PC-3 (cell line): ENCODE measurements around the gene SIDT2. TPM values are rescaled to one million over a fixed set of nuclear protein-coding genes. Genes with fewer than 3 reads are reported as not detected.

Experiments
- ATAC-seq: fragments of 200-7000 bp; cut with Tn5 transposase; 2 replicates; pipeline ENCODE4 v1.9.1; 2020; ENCODE audit warnings: mild to moderate bottlenecking, moderate library complexity
- BruUV-seq: library from RNA; stranded (reverse); fragments of 400-500 nt; replicated peaks from 2 replicates; lab custom pipeline; 2021; lab: Mats Ljungman, UMichigan
- CTCF ChIA-PET: fragments of 300-600 bp; sonication (Branson Sonifier 250); formaldehyde crosslinking; loops from one replicate; lab custom pipeline; 2022; ENCODE audit warnings: antibody characterized with exemption; lab: Charles Lee
- POLR2A ChIA-PET: fragments of 300-600 bp; sonication (Branson Sonifier 250); formaldehyde crosslinking; loops from one replicate; lab custom pipeline; 2022; ENCODE audit warnings: antibody characterized with exemption; ENCODE audit not compliant: unreplicated experiment; lab: Charles Lee
- DNase-seq: peaks from one replicate; pipeline ENCODE4 v3.0.0-alpha.2; 2015
- H2AFZ ChIP-seq: fragments of 300-600 bp; sonication (generic); 2 replicates; pipeline ENCODE4 v1.6.0; 2016; ENCODE audit warnings: antibody characterized with exemption, low read length
- H3F3A ChIP-seq: fragments of 300-600 bp; sonication (generic); one replicate; pipeline ENCODE4 v1.6.0; 2017; ENCODE audit warnings: antibody characterized with exemption, low read length, control low read depth, mild to moderate bottlenecking; ENCODE audit not compliant: unreplicated experiment
- H3K27ac ChIP-seq: fragments of 300-600 bp; sonication (generic); 2 replicates; pipeline ENCODE4 v1.5.1; 2016; ENCODE audit warnings: mild to moderate bottlenecking, low read length
- H3K27me3 ChIP-seq: fragments of 300-600 bp; sonication (generic); 2 replicates; pipeline ENCODE4 v1.6.1; 2016; ENCODE audit warnings: low read length, mixed read lengths
- H3K36me3 ChIP-seq: fragments of 300-600 bp; sonication (generic); 2 replicates; pipeline ENCODE4 v1.6.1; 2016; ENCODE audit warnings: low read depth, mixed run types, low read length, mixed read lengths
- H3K4me1 ChIP-seq: fragments of 300-600 bp; sonication (generic); 2 replicates; pipeline ENCODE4 v1.5.1; 2016; ENCODE audit warnings: low read length; ENCODE audit not compliant: insufficient read depth
- H3K4me2 ChIP-seq: fragments of 300-600 bp; sonication (generic); 2 replicates; pipeline ENCODE4 v1.6.0; 2016; ENCODE audit warnings: low read length
- H3K4me3 ChIP-seq: fragments of 300-600 bp; sonication (generic); 2 replicates; pipeline ENCODE4 v1.5.1; 2016; ENCODE audit warnings: mild to moderate bottlenecking, low read length, mixed read lengths
- H3K79me2 ChIP-seq: fragments of 300-600 bp; sonication (generic); 2 replicates; pipeline ENCODE4 v1.6.1; 2017; ENCODE audit warnings: low read length, mixed read lengths
- H3K9ac ChIP-seq: fragments of 300-600 bp; sonication (generic); 2 replicates; pipeline ENCODE4 v1.6.0; 2016; ENCODE audit warnings: mild to moderate bottlenecking, low read length
- H3K9me2 ChIP-seq: fragments of 300-600 bp; sonication (generic); replicated peaks from 2 replicates; pipeline ENCODE4 v1.6.1; 2016; ENCODE audit warnings: mixed run types, low read length, mixed read lengths
- H3K9me3 ChIP-seq: fragments of 300-600 bp; sonication (generic); 2 replicates; pipeline ENCODE4 v1.6.1; 2016; ENCODE audit warnings: low read length, mixed read lengths
- H4K20me1 ChIP-seq: fragments of 300-600 bp; sonication (generic); 2 replicates; pipeline ENCODE4 v1.6.1; 2016; ENCODE audit warnings: low read length, mixed read lengths
- CTCF ChIP-seq: fragments of 300-600 bp; sonication (generic); conservative IDR thresholded peaks from 2 replicates; pipeline ENCODE4 v1.5.1; 2017; ENCODE audit warnings: antibody characterized with exemption, low read depth, mild to moderate bottlenecking, low read length
- EZH2 ChIP-seq: fragments of 300-600 bp; sonication (generic); IDR thresholded peaks from one replicate; pipeline ENCODE4 v1.6.1; 2017; ENCODE audit warnings: antibody characterized with exemption, mild to moderate bottlenecking, low read length; ENCODE audit not compliant: unreplicated experiment
- intact Hi-C: fragments of 100-400 bp; cut with micrococcal nuclease; formaldehyde crosslinking; loops from 2 replicates; pipeline ENCODE4 v1.9.0; 2023
- total RNA-seq: library from RNA; depleted of rRNA; stranded (reverse); fragments of >200 nt; gene quantifications from 2 replicates; pipeline ENCODE4 v1.2.3, GENCODE V29; 2014; rRNA removed

SIDT2 gene
- total RNA-seq, 1 experiment from 2014 or later, result 13.6 TPM

GRCh38 chr11:117239295-117239694, 60.8 kb downstream of the SIDT2 start:
- peaks cover 3% of the 10 kb centered on the region; the same call in 1 of the 2 replicates for H3K36me3 ChIP-seq
- POLR2A ChIA-PET, result no interaction called here
- H3K4me3 ChIP-seq, result no peak overlapping the region
- CTCF ChIA-PET, result no interaction called here
- TF ChIP-seq EZH2, result no peak
- TF ChIP-seq CTCF, result peak; percentile 89
- no peak overlapping the region for H3K9ac ChIP-seq
- peak overlapping the region; percentile 17 for H3K4me2 ChIP-seq
- ATAC-seq (peak; percentile 99), DNase-seq (peak; percentile 96)
- intact Hi-C loops, result loop anchor here (1.0 to 10.0 kb wide), 6 partner anchors 21 to 578 kb away; partner anchors contain the start of gene BACE1
- H3K9me3 ChIP-seq, result no peaks in the 10 kb centered on the region
- BruUV-seq, result no TSS peak
- H3F3A ChIP-seq, result peaks cover 4% of the 10 kb centered on the region
- no peaks in the 10 kb centered on the region for H3K27me3 ChIP-seq
- no peaks in the 10 kb centered on the region; the same call in 1 of the 2 replicates for H3K79me2 ChIP-seq
- H3K4me1 ChIP-seq, result peaks cover 19% of the 10 kb centered on the region
- H2AFZ ChIP-seq, result no peak overlapping the region
- H4K20me1 ChIP-seq, result no peaks in the 10 kb centered on the region
- peak overlapping the region; percentile 47 for H3K27ac ChIP-seq
- no peaks in the 10 kb centered on the region for H3K9me2 ChIP-seq

Other genes with a start within 250 kb of the SIDT2 start
- 14.5 and 17.4 TPM in 2 replicates for gene SIK3, start 80.3 kb upstream of the SIDT2 start, total RNA-seq
- 88.6 and 91.6 TPM in 2 replicates for gene PAFAH1B2, start 34.5 kb upstream of the SIDT2 start, total RNA-seq
- gene TAGLN, start 20.6 kb downstream of the SIDT2 start, total RNA-seq, result 8.0 and 10.3 TPM in 2 replicates
- 43.6 and 55.1 TPM in 2 replicates for gene PCSK7, start 53.3 kb downstream of the SIDT2 start, total RNA-seq
- 7.4 TPM in 2 replicates for gene RNF214, start 53.9 kb downstream of the SIDT2 start, total RNA-seq
- 3.6 and 3.7 TPM in 2 replicates for gene BACE1-AS, start 112.6 kb downstream of the SIDT2 start, total RNA-seq
- gene BACE1, start 137.5 kb downstream of the SIDT2 start, total RNA-seq, result 16.8 and 27.7 TPM in 2 replicates
- 43.7 and 51.1 TPM in 2 replicates for gene CEP164, start 149.1 kb downstream of the SIDT2 start, total RNA-seq